ENCODE measurements around the gene TUFM. TPM values are rescaled to one million over a fixed set of nuclear protein-coding genes. Genes with fewer than 3 reads are reported as not detected.

TUFM gene
- total and polyA plus RNA-seq, 2 of the 8 experiments (the other 6 are each of a cell fraction or from before 2014, with no cell fraction given) = 216 to 249 TPM

DNA sequence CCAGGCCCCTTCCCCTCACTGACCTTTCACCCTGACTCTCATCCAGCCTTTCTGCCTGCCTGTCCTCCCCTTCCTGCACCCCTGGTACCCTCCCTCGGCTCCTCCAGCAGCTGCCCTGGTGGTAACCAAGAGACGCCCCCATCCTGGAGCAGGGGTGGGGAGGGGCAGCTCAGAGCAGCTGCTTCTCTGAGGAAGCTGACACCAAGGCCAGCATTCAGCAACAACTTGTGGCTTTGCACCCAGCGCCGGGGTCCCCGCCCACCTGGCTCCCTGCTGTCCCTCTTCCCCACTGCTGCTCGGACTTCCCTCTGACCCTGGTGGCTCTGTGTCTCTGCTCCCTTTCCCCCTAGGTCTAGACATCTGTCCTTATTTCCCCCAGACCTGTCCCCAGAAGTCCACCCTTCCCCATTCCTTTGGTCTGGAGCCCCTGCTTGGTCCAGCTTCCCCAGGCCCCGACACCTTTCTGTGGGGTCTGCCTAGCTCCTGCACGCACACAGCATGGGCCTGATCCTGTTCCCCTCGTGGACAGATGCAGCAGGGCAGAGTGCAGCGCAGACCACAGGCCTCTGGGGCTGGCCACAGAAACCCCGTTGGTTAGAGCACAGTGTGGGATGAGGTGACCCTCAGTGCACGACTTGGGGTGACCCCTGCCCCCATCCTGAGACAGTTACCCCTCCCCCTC lies 31.0 kb upstream of the TUFM start:
- no peak overlapping the region for H2BK120ac ChIP-seq (replicated peaks; ENCODE audit: low read depth, low read length)
- no peaks in the 10 kb centered on the region; the same call in none of the 2 replicates for H3K79me1 ChIP-seq (ENCODE audit: low read depth, low read length)
- peaks cover 0 to 8% (median 7%) of the 10 kb centered on the region in 4 experiments; a peak in 2 of 7 replicates for H3K27me3 ChIP-seq (replicated peaks in 1 of 4; ENCODE audit: control insufficient read depth in 3 of 4, extremely low read depth in 1 of 4, insufficient read depth in 3 of 4, low read length in 3 of 4)
- H3K9ac ChIP-seq (replicated peaks in 1 of 4; ENCODE audit: extremely low read depth in 1 of 4, low read depth in 3 of 4, low read length in 3 of 4) = no peak overlapping the region; a peak in 1 of 7 replicates
- H2AFZ ChIP-seq (ENCODE audit: low read length) = no peak overlapping the region
- H3K56ac ChIP-seq (replicated peaks; ENCODE audit: insufficient read length, low read depth, low read length) = no peak overlapping the region
- peaks cover 0 to 28% (median 17%) of the 10 kb centered on the region in 4 experiments; a peak in 6 of 7 replicates for H3K4me1 ChIP-seq (replicated peaks in 1 of 4; ENCODE audit: control insufficient read depth in 3 of 4, insufficient read depth in 4 of 4, low read length in 3 of 4)
- peaks cover 0 to 2% (median 0%) of the 10 kb centered on the region in 4 experiments; a peak in 4 of 8 replicates for H3K36me3 ChIP-seq (ENCODE audit: control insufficient read depth in 2 of 4, insufficient read depth in 4 of 4, low read length in 3 of 4)
- no peak overlapping the region for H2BK20ac ChIP-seq (ENCODE audit: low read length)
- H3K18ac ChIP-seq (ENCODE audit: extremely low read depth, low read length) = no peak overlapping the region
- H3K14ac ChIP-seq (ENCODE audit: insufficient read length) = no peak overlapping the region
- FAIRE-seq = no peak
- H2BK15ac ChIP-seq (ENCODE audit: low read length) = no peak overlapping the region
- no peak overlapping the region for H3K27ac ChIP-seq (ENCODE audit: low read depth, low read length)
- no peak overlapping the region for H4K5ac ChIP-seq (ENCODE audit: insufficient read length, low read depth, low read length)
- no peak overlapping the region for H4K91ac ChIP-seq (replicated peaks; ENCODE audit: insufficient read length, low read length)
- peaks cover 13% of the 10 kb centered on the region for H3K23me2 ChIP-seq (ENCODE audit: low read depth, low read length)
- no peak overlapping the region for H3K4me2 ChIP-seq (ENCODE audit: insufficient read depth in 1 of 2, low read depth in 2 of 2, low read length in 2 of 2)
- H3K9me3 ChIP-seq (ENCODE audit: insufficient read depth in 2 of 2, low read depth in 1 of 2, low read length in 1 of 2) = no peaks in the 10 kb centered on the region
- no peak overlapping the region for H2BK12ac ChIP-seq (ENCODE audit: low read depth, low read length)
- peak overlapping the region; percentile 66; the same call in 1 of the 2 replicates for H2BK5ac ChIP-seq (ENCODE audit: low read depth, low read length)
- H4K20me1 ChIP-seq (replicated peaks in 1 of 2; ENCODE audit: control insufficient read depth in 1 of 2, insufficient read depth in 2 of 2, low read length in 2 of 2) = peaks cover 2 to 16% of the 10 kb centered on the region in 2 experiments
- H3K23ac ChIP-seq (ENCODE audit: insufficient read length) = no peak overlapping the region
- ChIA-PET POLR2A (ENCODE audit: partially characterized antibody) (interaction anchor here (0.6 to 13.3 kb wide), 4 partner anchors 14 to 83 kb away, joined by 3 to 164 read pairs (median 47); partner anchors contain the start of genes SH2B1 and TUFM), CTCF (ENCODE audit: partially characterized antibody) (interaction anchor here (1.0 to 4.7 kb wide), 2 partner anchors 11 to 47 kb away, joined by 3 to 42 read pairs; partner anchors contain the start of gene SH2B1)
- H3K4ac ChIP-seq (replicated peaks; ENCODE audit: insufficient read length, low read depth, low read length) = peak overlapping the region; percentile 10
- no peak for DNase-seq (ENCODE audit: low read depth in 1 of 2, low spot score in 2 of 2)
- 71% methylated on average over 12 of the region's 12 CpGs; no CpG with 5 or more reads in 1 of the 2 experiments for WGBS, 2 experiments (ENCODE audit: extremely low coverage in 1 of 2, insufficient coverage in 1 of 2, insufficient read length in 1 of 2, insufficient replicate concordance in 2 of 2, low coverage in 1 of 2, low lambda C conversion rate in 2 of 2, missing lambda C conversion rate in 1 of 2)
- no peak overlapping the region; the same call in 1 of the 2 replicates for H4K8ac ChIP-seq (ENCODE audit: extremely low read depth, insufficient read depth, low read length)
- TF ChIP-seq, protein P1, sequence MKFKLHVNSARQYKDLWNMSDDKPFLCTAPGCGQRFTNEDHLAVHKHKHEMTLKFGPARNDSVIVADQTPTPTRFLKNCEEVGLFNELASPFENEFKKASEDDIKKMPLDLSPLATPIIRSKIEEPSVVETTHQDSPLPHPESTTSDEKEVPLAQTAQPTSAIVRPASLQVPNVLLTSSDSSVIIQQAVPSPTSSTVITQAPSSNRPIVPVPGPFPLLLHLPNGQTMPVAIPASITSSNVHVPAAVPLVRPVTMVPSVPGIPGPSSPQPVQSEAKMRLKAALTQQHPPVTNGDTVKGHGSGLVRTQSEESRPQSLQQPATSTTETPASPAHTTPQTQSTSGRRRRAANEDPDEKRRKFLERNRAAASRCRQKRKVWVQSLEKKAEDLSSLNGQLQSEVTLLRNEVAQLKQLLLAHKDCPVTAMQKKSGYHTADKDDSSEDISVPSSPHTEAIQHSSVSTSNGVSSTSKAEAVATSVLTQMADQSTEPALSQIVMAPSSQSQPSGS (IDR thresholded peaks at IDR 0.05; ENCODE audit: low read length) = no peak
- TF ChIP-seq BACH1 (IDR thresholded peaks at IDR 0.05; ENCODE audit: low read length) = no peak
- no peak for TF ChIP-seq SIN3A (conservative IDR thresholded peaks at IDR 0.05 in 1 of 2, IDR thresholded peaks at IDR 0.05 in 1 of 2; ENCODE audit: low read depth in 1 of 2, low read length in 2 of 2)
- H3K4me3 ChIP-seq (ENCODE audit: extremely low read depth in 1 of 4, insufficient read depth in 2 of 4, low read depth in 3 of 4, low read length in 4 of 4) = no peak overlapping the region
- H3K79me2 ChIP-seq (ENCODE audit: control insufficient read depth in 1 of 2, insufficient read depth in 2 of 2, low read length in 2 of 2) = no peaks in the 10 kb centered on the region
- H2AK5ac ChIP-seq (ENCODE audit: low read depth, low read length) = no peak overlapping the region

All from H1 (cell line).